ENCODE results near the gene RAD51D. TPM values are rescaled to one million over a fixed set of nuclear protein-coding genes. Genes with fewer than 3 reads are reported as not detected.
A peak's percentile ranks its signal among the peaks of the same experiment; 100 is the strongest.

RAD51D gene
- total RNA-seq, result 29.8 and 34.9 TPM in 2 replicates

- H3K9me3 Mint-ChIP-seq, result no peaks in the 10 kb centered on the region
- H3K27me3 Mint-ChIP-seq (ENCODE audit: insufficient read depth), result no peaks in the 10 kb centered on the region
- peak within 1 kb of the TSS; percentile 95 for H3K27ac Mint-ChIP-seq
- intact Hi-C loops (cut with micrococcal nuclease), result loop anchor here (1.0 kb wide), 7 partner anchors 30 to 577 kb away; partner anchors contain the start of genes CCT6B, LIG3 and ZNF830
- peak; percentile 73 for DNase-seq (ENCODE audit: low spot score)
- peaks cover 31% of the 10 kb centered on the region for H3K4me1 Mint-ChIP-seq (ENCODE audit: low read depth)
- H3K36me3 Mint-ChIP-seq (ENCODE audit: low read depth), result peaks cover 13% of the 10 kb centered on the region
- H3K4me3 Mint-ChIP-seq, result peak within 1 kb of the TSS; percentile 96
Observed at GRCh38 chr17:35119370-35120165, at the start of gene RAD51D. Gene RAD51D, minus strand, starts transcription at chr17:35119860. Its CDS starts 247 bp downstream, at chr17:35119613.

- intact Hi-C loops (cut with micrococcal nuclease), result no loop called here
- H3K36me3 Mint-ChIP-seq (ENCODE audit: low read depth), result peaks cover under 1% of the 10 kb centered on the region
- H3K27me3 Mint-ChIP-seq (ENCODE audit: insufficient read depth), result no peaks in the 10 kb centered on the region
- H3K4me1 Mint-ChIP-seq (ENCODE audit: low read depth), result peaks cover 26% of the 10 kb centered on the region
- no peak overlapping the region for H3K4me3 Mint-ChIP-seq
- no peaks in the 10 kb centered on the region for H3K9me3 Mint-ChIP-seq
- no peak overlapping the region for H3K27ac Mint-ChIP-seq
- DNase-seq (ENCODE audit: low spot score), result no peak
Observed at GRCh38 chr17:35167666-35168065, 48.0 kb upstream of the RAD51D start.

- DNase-seq (ENCODE audit: low spot score), result no peak
- H3K27me3 Mint-ChIP-seq (ENCODE audit: insufficient read depth), result no peaks in the 10 kb centered on the region
- intact Hi-C loops (cut with micrococcal nuclease), result no loop called here
- H3K36me3 Mint-ChIP-seq (ENCODE audit: low read depth), result no peaks in the 10 kb centered on the region
- no peak overlapping the region for H3K4me3 Mint-ChIP-seq
- H3K27ac Mint-ChIP-seq, result no peak overlapping the region
- H3K9me3 Mint-ChIP-seq, result no peaks in the 10 kb centered on the region
- peaks cover 30% of the 10 kb centered on the region for H3K4me1 Mint-ChIP-seq (ENCODE audit: low read depth)
Observed at GRCh38 chr17:35167046-35167445, 47.4 kb upstream of the RAD51D start.

- Mint-ChIP-seq H3K36me3 (ENCODE audit: low read depth) (no peaks in the 10 kb centered on the region), H3K27ac (no peak overlapping the region), H3K27me3 (ENCODE audit: insufficient read depth) (no peaks in the 10 kb centered on the region), H3K4me3 (no peak overlapping the region), H3K9me3 (no peaks in the 10 kb centered on the region), H3K4me1 (ENCODE audit: low read depth) (peaks cover 31% of the 10 kb centered on the region)
- intact Hi-C loops (cut with micrococcal nuclease), result no loop called here
- DNase-seq (ENCODE audit: low spot score), result no peak
Observed at GRCh38 chr17:35166526-35166925, 46.9 kb upstream of the RAD51D start.

GRCh38 chr17:35164716-35165115 is 45.1 kb upstream of the RAD51D start:
- Mint-ChIP-seq H3K4me1 (ENCODE audit: low read depth) (peaks cover 43% of the 10 kb centered on the region), H3K27ac (no peak overlapping the region)
- intact Hi-C loops (cut with micrococcal nuclease), result no loop called here

GRCh38 chr17:35163886-35164285 is 44.2 kb upstream of the RAD51D start:
- H3K27me3 Mint-ChIP-seq (ENCODE audit: insufficient read depth), result no peaks in the 10 kb centered on the region
- H3K9me3 Mint-ChIP-seq, result peaks cover 7% of the 10 kb centered on the region
- no peak overlapping the region for H3K27ac Mint-ChIP-seq
- no peak overlapping the region for H3K4me3 Mint-ChIP-seq
- DNase-seq (ENCODE audit: low spot score), result no peak
- no peaks in the 10 kb centered on the region for H3K36me3 Mint-ChIP-seq (ENCODE audit: low read depth)
- peaks cover 44% of the 10 kb centered on the region for H3K4me1 Mint-ChIP-seq (ENCODE audit: low read depth)
- intact Hi-C loops (cut with micrococcal nuclease), result no loop called here

More at GRCh38 chr17:35164716-35165115, 45.1 kb upstream of the RAD51D start:
- no peak overlapping the region for H3K4me3 Mint-ChIP-seq
- H3K36me3 Mint-ChIP-seq (ENCODE audit: low read depth), result no peaks in the 10 kb centered on the region
- H3K9me3 Mint-ChIP-seq, result peaks cover 7% of the 10 kb centered on the region
- H3K27me3 Mint-ChIP-seq (ENCODE audit: insufficient read depth), result no peaks in the 10 kb centered on the region
- no peak for DNase-seq (ENCODE audit: low spot score)

- H3K36me3 Mint-ChIP-seq (ENCODE audit: low read depth), result no peaks in the 10 kb centered on the region
- H3K27ac Mint-ChIP-seq, result no peak overlapping the region
- intact Hi-C loops (cut with micrococcal nuclease), result no loop called here
- no peak for DNase-seq (ENCODE audit: low spot score)
- peaks cover 7% of the 10 kb centered on the region for H3K9me3 Mint-ChIP-seq
- H3K27me3 Mint-ChIP-seq (ENCODE audit: insufficient read depth), result peaks cover 4% of the 10 kb centered on the region
- H3K4me1 Mint-ChIP-seq (ENCODE audit: low read depth), result peaks cover 41% of the 10 kb centered on the region
- H3K4me3 Mint-ChIP-seq, result no peak overlapping the region
Observed at GRCh38 chr17:35162755-35163154, 43.1 kb upstream of the RAD51D start.

GRCh38 chr17:35161281-35161761 is 41.7 kb upstream of the RAD51D start:
- intact Hi-C loops (cut with micrococcal nuclease), result no loop called here
- no peak for DNase-seq (ENCODE audit: low spot score)
- Mint-ChIP-seq H3K4me1 (ENCODE audit: low read depth) (peaks cover 39% of the 10 kb centered on the region), H3K27me3 (ENCODE audit: insufficient read depth) (peaks cover 4% of the 10 kb centered on the region), H3K27ac (peak overlapping the region; percentile 32), H3K4me3 (peak overlapping the region; percentile 62), H3K36me3 (ENCODE audit: low read depth) (no peaks in the 10 kb centered on the region), H3K9me3 (peaks cover 7% of the 10 kb centered on the region)

GRCh38 chr17:35160354-35161201 is 40.9 kb upstream of the RAD51D start:
- Mint-ChIP-seq H3K27me3 (ENCODE audit: insufficient read depth) (peaks cover 7% of the 10 kb centered on the region), H3K36me3 (ENCODE audit: low read depth) (no peaks in the 10 kb centered on the region), H3K9me3 (peaks cover 7% of the 10 kb centered on the region), H3K27ac (peak overlapping the region; percentile 32), H3K4me1 (ENCODE audit: low read depth) (peaks cover 39% of the 10 kb centered on the region), H3K4me3 (peak overlapping the region; percentile 62)
- intact Hi-C loops (cut with micrococcal nuclease), result no loop called here
- no peak for DNase-seq (ENCODE audit: low spot score)

- no peaks in the 10 kb centered on the region for H3K36me3 Mint-ChIP-seq (ENCODE audit: low read depth)
- no peak overlapping the region for H3K27ac Mint-ChIP-seq
- H3K4me1 Mint-ChIP-seq (ENCODE audit: low read depth), result peaks cover 34% of the 10 kb centered on the region
- no peak overlapping the region for H3K4me3 Mint-ChIP-seq
- peaks cover 7% of the 10 kb centered on the region for H3K9me3 Mint-ChIP-seq
- no peak for DNase-seq (ENCODE audit: low spot score)
- H3K27me3 Mint-ChIP-seq (ENCODE audit: insufficient read depth), result peaks cover 12% of the 10 kb centered on the region
- intact Hi-C loops (cut with micrococcal nuclease), result no loop called here
Observed at GRCh38 chr17:35159940-35160339, 40.3 kb upstream of the RAD51D start.

- H3K27ac Mint-ChIP-seq, result no peak overlapping the region
- DNase-seq (ENCODE audit: low spot score), result no peak
- H3K4me1 Mint-ChIP-seq (ENCODE audit: low read depth), result peaks cover 7% of the 10 kb centered on the region
- no peaks in the 10 kb centered on the region for H3K36me3 Mint-ChIP-seq (ENCODE audit: low read depth)
- intact Hi-C loops (cut with micrococcal nuclease), result no loop called here
- no peaks in the 10 kb centered on the region for H3K9me3 Mint-ChIP-seq
- H3K27me3 Mint-ChIP-seq (ENCODE audit: insufficient read depth), result peaks cover 18% of the 10 kb centered on the region
- no peak overlapping the region for H3K4me3 Mint-ChIP-seq
Observed at GRCh38 chr17:35155246-35155645, 35.6 kb upstream of the RAD51D start.

- H3K4me3 Mint-ChIP-seq, result no peak overlapping the region
- H3K27me3 Mint-ChIP-seq (ENCODE audit: insufficient read depth), result peaks cover 18% of the 10 kb centered on the region
- no peaks in the 10 kb centered on the region for H3K36me3 Mint-ChIP-seq (ENCODE audit: low read depth)
- no peaks in the 10 kb centered on the region for H3K4me1 Mint-ChIP-seq (ENCODE audit: low read depth)
- intact Hi-C loops (cut with micrococcal nuclease), result no loop called here
- H3K9me3 Mint-ChIP-seq, result no peaks in the 10 kb centered on the region
- DNase-seq (ENCODE audit: low spot score), result no peak
- H3K27ac Mint-ChIP-seq, result no peak overlapping the region
Observed at GRCh38 chr17:35154196-35155165, 34.8 kb upstream of the RAD51D start.
